Thoracic aorta endothelial cell (primary cell): Measurements from ENCODE around the gene C1orf185. TPM values are rescaled to one million over a fixed set of nuclear protein-coding genes. Genes with fewer than 3 reads are reported as not detected.

Experiments used
- small RNA-seq: library from RNA; depleted of rRNA; stranded (forward); fragments of <200 nt; gene quantifications from one replicate; pipeline ENCODE3, GENCODE V24; 2012
- total RNA-seq: library from RNA; depleted of rRNA; stranded (reverse); fragments of >200 nt; gene quantifications from 2 replicates; pipeline ENCODE4 v1.2.3, GENCODE V29; 2012

C1orf185 gene
- total RNA-seq, result not detected in 2 replicates

GRCh38 chr1:51101976-51102375 is at the start of gene C1orf185:
Gene C1orf185, plus strand, starts transcription at chr1:51102228. Its CDS starts 6 bp downstream, at chr1:51102234.

Small RNAs within 50 kb of the gene (small RNA-seq; reads per million reads assigned to genes)
- gene MIR4421 (not detected), gene MIR6500 (not detected), gene RF00019 (not detected)

Other genes starting within 250 kb of the C1orf185 start
- gene FAF1, start 142.0 kb upstream of the C1orf185 start, total RNA-seq, result 80.3 and 92.1 TPM in 2 replicates
- gene CDKN2C, start 132.0 kb upstream of the C1orf185 start, total RNA-seq, result 10.4 and 28.3 TPM in 2 replicates
- 150 and 175 TPM in 2 replicates for gene RNF11, start 134.0 kb downstream of the C1orf185 start, total RNA-seq
- 1.2 and 1.6 TPM in 2 replicates for gene TTC39A, start 228.3 kb downstream of the C1orf185 start, total RNA-seq